ENCODE results near the gene LTV1.
"Not testable (repeated sequence)": the region's sequence is repeated elsewhere in the genome, so short reads cannot be mapped to it uniquely, and the experiment has no call there.

LTV1 gene

DNA sequence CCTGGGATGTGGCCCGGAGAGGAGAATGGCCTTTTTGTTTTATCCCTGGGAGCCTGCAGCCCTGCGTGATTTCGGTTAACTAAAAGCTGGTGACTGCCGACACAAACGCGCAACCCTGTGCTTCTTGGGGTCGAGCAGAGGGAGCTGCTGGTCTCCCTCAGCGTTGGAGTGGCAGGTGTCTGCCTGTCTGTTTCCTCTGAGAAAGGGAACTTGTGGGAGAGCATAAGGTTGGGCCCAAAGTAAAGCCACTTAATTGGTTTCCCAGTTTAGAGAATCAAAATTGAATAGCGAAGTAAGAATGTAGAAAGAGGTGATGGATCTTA, 500 bp downstream of the LTV1 start:
- peak; percentile 12 for DNase-seq

DNA sequence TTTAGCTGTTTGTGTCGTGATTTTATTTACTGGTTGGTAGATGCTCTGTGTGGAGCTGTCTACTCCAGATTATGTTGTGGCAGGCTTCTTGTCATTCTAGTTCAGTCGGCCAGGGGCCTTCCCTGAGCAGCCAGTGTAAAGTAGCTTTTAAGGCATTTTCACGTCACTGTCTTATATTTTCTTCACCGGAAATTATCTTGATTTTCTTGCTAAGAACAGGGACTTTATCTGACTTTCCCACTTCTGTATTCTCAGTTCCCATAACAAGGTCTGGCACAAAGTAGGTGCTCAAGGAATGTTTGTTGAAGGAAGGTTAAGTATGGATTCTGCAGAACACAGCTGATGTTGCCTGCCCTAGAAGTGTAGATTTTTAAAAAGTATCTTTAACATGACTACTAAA, 868 bp downstream of the LTV1 start:
- peak; percentile 18 for DNase-seq

DNA sequence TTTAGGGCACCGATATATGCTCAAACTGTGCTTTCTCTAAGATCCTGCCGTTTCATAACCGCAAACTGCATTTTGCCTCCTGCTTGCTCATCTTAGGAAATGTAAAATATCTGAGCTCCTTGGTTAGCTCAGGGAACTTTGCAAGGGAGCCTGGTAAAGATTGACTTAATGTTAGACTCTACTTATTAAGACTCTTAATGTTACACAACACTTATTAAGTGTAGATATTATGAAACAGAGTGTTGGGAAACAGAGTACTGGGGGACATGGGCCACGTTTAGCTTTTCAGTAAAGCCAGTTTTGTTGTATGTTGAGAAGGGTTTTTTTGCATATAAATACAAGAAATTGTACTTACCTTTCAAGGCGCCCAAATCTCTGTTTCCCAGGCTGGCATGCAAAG, 1.9 kb downstream of the LTV1 start:
- DNase-seq: peak; percentile 33

DNA sequence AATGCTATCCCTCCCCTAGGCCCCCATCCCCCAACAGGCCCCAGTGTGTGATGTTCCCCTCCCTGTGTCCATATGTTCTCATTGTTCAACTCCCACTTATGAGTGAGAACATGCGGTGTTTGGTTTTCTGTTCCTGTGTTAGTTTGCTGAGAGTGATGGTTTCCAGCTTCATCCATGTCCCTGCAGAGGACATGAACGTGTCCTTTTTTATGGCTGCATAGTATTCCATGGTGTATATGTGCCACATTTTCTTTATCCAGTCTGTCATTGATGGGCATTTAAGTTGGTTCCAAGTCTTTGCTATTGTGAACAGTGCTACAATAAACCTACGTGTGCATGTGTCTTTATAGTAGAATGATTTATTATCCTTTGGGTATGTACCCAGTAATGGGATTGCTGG, 8.6 kb downstream of the LTV1 start:
- DNase-seq: not testable (repeated sequence)

DNA sequence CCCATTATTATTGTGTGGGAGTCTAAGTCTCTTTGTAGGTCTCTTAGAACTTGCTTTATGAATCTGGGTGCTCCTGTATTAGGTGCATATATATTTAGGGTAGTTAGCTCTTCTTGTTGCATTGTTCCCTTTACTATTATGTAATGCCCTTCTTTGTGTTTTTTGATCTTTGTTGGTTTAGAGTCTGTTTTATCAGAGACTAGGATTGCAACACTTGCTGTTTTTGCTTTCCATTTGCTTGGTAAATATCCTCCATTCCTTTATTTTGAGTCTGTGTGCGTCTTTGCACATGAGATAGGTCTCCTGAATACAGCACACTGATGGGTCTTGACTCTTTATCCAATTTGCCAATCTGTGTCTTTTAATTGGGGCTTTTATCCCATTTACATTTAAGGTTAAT, 11.9 kb downstream of the LTV1 start:
- not testable (repeated sequence) for DNase-seq

DNA sequence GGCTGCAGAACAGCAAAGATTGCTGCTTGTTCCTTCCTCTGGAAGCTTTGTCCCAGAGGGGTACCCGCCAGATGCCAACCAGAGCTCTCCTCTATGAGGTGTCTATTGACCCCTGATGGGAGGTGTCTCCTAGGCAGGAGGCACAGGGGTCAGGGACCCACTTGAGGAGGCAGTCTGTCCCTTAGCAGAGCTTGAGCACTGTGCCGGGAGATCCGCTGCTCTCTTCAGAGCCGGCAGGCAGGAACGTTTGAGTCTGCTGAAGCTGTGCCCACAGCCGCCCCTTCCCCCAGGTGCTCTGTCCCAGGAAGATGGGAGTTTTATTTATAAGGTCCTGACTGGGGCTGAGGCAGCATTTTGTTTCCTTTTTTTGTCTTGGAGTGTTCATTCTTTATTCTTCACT, 13.6 kb downstream of the LTV1 start:
- not testable (repeated sequence) for DNase-seq

DNA sequence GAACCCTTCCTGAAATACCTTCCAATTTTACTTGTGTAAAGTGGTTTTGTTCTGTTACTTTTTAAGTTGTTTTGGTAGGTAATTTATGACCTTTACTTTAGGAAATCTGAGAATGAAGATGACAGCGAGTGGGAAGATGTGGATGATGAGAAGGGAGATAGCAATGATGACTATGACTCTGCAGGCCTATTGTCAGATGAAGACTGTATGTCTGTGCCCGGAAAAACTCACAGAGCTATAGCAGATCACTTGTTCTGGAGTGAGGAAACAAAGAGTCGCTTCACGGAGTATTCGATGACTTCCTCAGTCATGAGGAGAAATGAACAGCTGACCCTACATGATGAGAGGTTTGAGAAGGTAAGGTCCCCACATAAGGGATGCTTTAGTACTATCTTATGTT, 14.5 kb downstream of the LTV1 start:
- DNase-seq: no peak

DNA sequence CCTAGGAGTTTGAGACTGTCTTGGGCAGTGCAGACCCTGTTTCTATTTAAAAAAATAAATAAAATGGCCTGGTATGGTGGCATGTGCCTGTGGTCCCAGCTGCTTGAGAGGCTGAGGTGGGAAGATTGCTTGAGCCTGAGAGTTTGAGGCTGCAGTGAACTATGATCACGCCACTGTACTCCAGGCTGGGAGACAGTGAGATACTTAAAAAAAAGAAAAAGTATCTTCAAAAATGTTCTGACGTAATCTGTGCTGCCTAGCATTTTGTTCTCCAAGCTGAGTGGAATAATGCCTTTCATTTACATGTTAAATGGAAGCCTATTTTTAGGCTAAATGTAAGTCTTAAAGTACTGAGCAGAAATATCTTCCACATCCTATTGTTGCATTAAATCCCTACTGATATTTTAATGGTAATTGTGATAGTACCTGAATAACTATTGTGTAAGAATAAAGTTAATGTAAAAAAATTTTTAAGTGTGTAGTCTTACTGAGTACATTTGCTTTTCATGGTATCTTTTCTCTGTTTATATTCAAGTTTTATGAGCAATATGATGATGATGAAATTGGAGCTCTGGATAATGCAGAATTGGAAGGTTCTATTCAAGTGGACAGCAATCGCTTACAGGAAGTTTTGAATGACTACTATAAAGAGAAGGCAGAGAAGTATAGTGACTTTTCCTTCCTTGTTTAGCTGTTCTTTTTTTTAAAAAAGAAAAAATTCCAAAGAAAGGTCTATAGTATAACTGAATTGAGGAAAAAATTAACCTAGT, 16.9 kb downstream of the LTV1 start:
- no peak for DNase-seq

DNA sequence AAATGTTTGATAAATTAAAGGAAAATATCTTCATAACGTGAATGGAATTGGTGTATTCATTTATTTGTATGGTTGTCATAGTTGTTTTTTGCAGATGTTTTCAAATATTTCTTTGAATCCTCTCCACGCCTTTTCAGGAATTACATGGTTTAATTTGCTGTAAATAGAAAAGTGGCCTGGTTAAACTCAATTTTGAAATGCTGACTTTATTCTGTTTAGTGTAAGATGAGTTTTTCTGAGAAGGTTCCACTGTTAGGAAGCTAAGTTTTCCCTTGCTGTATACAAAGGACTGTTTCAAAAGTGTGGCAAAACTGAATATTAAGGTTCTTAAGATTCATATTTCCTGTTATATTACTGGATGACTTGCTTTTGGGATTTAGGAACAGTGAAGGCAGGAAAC, 20.6 kb downstream of the LTV1 start:
- DNase-seq: no peak

DNA sequence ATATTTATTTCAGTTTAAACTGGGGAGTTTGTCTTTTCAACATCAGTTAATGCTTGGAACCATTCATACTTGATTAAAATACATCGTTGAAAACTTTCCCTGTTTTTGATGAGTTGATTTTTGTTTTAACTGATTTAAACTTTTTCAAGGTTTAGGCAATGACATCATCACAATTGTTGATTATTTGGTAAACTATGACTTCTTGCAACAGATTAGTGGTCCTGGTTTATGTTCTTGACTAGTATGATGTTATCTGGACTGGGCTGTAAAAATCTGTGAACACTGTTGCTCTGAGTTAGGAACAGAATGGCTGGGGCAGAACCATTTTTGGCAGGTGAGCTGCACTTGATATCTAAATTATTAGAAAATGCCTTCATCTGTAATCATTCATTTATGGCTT, 21.1 kb downstream of the LTV1 start, which contains the start of gene ZC2HC1B:
TSS of gene ZC2HC1B (plus strand) at position 241 of the 400 bp plus-strand sequence. CDS start at position 307, 66 bp downstream.
- no peak for DNase-seq

DNA sequence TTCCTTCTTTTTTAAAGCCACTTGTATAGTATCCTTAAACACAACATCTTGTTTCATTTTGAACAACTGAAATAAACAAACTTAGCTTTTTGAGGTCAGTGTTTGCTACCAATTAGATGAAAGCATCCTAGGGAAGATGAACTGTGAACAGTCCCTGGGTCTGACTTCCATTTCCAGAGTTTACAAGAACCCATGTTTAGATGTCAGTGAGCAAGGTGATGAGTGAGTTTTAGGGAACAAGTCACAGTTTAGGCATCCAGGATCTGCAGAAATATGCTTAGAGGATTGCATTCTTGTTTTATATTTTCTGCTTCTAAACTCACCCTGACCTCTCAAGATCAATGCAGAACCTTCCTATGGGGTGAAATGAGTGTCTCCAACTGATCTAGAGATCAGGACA, 24.1 kb downstream of the LTV1 start:
- DNase-seq: no peak

DNA sequence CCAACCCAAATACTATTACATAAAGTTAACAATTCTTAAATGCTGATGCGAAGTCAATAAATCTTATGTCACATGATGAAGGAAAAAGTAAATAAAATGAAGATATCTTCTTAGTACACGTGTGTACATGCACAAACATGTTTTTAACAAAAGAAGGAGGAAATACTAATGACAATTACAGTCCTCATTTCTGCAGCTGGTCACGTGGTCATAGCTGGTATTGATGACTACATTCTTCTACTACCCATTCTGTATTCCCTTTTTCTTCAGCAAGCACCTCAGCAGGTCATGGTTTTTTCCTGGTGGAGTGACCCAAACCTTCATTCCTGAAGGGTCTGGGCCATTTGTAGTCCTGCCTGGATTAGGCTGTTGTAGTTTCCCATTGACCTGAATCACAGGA, 25.7 kb downstream of the LTV1 start:
- DNase-seq: not testable (repeated sequence)

DNA sequence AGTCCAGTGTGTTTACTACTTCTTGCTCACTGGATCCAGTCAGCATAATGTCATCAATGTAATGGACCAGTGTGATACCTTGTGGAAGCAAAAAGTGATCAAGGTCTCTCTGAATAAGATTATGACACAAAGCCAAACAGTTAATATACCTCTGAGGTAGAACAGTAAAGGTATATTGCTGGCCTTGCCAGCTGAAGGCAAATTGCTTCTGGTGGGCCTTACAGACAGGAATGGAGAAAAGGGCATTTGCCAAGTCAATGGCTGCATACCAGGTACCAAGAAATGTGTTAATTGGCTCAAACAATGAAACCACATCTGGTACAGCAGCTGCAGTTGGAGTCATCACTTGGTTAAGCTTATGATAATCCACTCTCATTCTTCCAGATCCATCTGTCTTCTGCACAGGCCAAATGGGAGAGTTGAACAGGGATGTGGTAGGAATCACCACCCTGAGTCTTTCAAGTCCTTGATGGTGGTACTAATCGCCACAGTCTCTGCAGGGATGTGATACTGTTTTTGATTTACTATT, 28.1 kb downstream of the LTV1 start:
- not testable (repeated sequence) for DNase-seq

DNA sequence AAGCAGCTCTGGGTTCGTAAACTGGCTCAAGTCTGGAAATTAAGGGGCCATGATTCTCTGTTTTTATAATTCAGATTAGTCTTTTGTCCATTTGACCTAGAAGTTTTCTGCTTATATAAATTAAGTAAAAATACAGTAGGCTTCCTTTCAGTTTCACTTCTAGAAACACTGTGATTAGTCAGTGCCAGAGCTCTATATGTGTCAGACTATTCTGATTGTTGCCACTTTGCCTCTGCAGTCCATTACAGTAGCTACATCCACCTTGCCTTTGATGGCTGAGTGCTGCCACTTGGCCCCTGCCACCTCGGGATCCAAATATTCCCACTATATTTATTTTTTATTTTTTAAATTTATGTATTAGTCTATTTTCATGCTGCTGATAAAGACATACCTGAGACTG, 29.1 kb downstream of the LTV1 start:
- peak; percentile 78 for DNase-seq

DNA sequence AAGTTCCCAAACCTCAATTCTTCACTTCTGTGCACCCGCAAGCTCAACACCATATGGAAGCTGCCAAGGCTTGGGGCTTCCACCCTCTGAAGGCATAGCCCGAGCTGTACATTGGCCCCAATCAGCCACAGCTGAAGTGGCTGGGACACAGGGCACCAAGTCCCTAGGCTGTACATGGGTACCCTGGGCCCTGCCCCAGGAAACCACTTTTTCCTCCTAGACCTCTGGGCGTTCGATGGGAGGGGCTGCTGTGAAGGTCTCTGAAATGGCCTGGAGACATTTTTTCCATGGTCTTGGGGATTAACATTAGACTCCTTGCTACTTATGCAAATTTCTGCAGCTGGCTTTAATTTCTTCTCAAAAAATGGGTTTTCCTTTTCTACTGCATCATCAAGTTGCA, 30.5 kb downstream of the LTV1 start:
- not testable (repeated sequence) for DNase-seq

DNA sequence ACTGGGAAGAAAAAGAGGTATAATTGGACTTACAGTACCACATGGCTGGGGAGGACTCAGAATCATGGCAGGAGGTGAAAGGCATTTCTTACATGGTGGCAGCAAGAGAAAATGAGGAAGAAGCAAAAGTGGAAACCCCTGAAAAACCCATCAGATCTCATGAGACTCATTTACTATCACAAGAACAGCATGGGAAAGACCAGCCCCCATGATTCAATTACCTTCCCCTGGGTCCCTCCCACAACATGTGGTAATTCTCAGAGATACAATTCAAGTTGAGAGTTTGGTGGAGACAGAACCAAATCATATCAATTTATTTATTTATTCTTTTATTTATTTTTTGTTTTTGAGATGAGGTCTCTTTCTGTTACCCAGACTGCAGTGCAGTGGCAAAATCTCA, 31.4 kb downstream of the LTV1 start:
- DNase-seq: peak; percentile 56

DNA sequence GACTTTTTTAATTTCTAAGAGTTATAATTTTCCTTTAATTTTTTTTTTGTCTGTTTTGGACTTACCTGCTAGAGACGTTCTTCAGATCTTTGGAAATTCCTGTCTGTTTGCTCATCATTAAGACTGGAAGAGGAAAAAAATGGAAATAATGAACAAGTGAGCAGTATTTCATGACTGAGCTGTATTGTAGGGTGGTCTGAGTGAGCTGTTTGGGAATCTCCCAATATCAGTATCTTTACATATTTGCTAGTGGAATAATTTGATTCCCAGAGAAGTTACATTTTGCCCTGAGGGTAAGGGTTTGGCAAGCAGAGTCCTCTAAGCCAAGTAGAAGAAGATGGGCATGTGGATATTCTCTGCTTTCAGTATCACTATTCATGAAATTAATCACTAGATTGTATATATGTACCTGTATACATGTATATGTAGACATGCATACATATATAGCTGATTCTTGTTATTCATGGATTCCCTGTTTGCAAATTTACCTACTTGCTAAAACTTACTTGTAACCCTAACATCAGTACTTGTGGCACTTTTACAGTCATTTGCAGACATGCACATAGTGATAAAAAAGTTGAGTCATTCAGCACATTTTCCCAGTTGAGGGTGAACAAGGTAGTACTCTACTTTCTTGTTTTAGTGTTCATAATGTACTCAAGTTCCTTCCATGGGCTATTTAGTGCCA, 34.6 kb downstream of the LTV1 start:
- DNase-seq: no peak

DNA sequence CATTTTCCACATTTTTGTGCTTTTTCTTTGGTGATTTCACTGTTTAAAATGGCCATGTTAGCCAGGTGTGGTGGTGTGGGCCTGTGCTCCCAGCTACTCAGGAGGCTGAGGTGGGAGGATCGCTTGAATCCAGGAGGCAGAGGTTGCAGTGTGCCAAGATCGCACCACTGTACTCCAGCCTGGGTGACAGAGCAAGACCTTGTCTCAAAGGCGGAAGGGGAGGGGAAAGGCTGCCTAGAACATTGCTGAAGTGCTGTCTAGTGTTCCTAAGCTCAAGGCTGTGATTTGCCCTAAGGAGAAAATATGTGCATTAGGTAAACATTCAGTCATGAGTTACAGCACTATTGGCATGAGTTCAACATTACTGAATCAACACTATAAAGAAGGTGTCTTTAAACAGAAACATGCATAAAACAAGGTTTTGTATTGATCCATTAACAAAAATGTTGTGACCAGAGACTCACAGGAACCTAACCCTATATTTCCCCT, 35.2 kb downstream of the LTV1 start:
- no peak for DNase-seq

DNA sequence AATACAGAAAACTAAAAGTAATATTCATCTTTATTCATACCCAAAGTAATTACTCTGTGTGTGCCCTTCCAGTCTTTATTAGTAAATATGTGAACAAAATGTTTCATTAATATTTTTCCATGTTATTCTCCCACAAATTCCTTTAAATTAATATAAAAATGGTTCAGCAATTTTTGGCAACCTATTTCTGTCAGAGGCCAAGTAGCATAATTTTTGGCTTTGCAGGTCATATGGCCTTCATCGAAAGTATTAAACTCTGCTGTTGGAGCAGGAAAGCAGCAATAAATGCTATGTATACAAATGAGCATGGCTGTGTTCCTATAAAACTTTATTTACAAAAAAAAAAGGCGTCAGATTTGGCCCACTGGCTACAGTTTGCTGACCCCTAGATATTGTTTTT, 37.3 kb downstream of the LTV1 start:
- no peak for DNase-seq

DNA sequence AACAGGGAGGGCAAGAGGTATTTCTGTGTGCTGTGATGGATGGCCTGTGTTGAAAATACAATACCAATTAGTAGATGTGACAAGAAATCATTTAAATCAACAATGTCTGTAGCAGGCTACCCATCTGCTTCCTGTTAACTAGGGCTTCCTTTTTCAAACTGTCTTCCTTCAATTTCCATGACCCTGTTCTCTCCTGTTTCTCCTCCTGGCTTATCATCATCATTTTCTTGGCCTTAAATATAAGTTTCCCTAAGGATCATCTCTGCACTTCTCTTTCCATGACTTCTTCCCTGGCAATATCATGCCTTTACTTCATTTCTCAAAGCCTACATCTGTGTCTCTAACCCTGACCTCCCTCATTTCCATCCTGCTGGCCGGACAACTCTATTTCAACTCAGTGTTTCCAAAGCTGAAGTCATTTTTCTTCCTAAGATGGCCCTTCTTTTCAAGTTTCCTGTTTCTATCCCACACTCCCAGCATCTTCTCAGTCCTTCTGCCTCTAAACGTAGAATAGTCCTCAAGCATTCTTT, 39.3 kb downstream of the LTV1 start:
- DNase-seq: no peak

DNA sequence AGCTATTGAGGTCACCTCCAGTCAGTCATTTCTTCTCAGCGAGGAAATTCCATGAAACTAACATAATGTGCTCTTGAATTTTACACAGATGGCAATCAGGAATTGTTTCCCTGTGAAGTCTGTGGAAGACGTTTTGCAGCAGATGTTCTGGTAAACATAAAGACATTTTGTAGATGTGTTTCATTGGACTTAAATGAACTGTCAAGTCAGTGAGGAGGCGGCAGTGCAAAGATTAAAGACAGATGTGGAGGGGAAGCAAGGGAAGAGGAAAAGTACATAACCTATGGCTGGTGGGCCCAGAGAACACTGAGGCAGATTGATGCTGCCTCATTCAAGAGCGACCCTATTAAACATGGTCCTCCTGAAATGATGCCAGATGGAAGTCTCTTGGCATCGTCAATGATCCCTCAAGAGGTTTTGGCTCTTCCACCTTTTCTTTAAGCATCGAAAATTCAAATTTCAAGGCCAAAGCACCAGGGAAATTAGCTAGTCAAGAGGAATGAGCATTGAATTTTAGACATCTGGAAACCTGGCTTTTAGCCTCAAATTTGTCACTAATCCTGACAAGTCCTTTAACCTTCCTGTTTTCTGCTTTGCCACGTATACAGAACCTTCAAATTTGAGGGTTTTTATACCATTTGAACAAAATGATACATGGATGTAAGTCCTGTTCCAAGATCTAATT, 41.2 kb downstream of the LTV1 start:
- no peak for DNase-seq

DNA sequence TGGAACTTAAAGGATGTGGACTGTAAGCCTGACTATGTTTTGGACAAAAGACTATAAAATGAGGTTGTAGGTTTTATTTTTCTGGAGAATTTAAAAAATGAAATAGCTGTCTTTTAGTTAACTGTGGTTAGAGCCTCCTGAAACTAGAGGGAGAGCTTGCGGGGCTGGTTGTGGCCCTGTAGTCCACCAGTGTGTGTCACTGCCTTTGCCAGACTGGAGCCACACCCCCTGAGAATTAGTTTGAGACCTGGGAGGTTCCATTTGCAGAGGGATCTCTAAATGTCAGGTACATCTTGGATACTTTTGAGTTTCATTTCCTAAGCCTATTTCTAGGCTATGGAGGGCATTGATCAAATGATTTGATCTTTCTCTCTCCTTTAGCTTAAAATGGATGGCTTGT, 42.0 kb downstream of the LTV1 start:
- no peak for DNase-seq

DNA sequence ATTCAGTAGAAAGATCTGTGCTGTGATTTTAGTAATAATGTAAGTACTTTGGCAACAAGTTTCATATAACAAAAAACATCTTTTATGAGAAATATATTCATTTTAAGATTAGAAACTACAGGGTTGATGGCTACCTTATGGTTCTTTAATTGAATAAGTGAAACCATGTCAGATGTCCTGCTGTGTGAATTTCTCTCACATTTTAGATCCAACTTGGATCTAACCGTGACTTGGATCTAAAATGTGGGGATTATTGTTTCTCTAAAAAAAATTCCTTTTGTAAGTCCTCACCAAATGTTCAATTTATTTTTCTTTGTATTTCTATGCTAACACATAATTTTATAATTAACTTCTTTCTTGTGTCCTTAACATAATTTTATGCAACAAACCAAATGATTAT, 51.5 kb downstream of the LTV1 start:
- no peak for DNase-seq
